CD4-positive, alpha-beta T cell (primary cell): ENCODE data around the gene RABIF. TPM values are rescaled to one million over a fixed set of nuclear protein-coding genes. Genes with fewer than 3 reads are reported as not detected.

ENCODE experiments used
- ATAC-seq: fragments of 200-7000 bp; cut with Tn5 transposase; one replicate; pipeline ENCODE4 v1.10.0; 2022; ENCODE audit warnings: mild to moderate bottlenecking; ENCODE audit not compliant: poor library complexity
- CTCF ChIA-PET: fragments of 350-600 bp; sonication (Branson Sonifier 250); formaldehyde crosslinking; loops from one replicate; lab custom pipeline; 2021; ENCODE audit warnings: antibody characterized with exemption, inconsistent platforms; lab: Charles Lee
- POLR2A ChIA-PET: fragments of 350-600 bp; sonication (Branson Sonifier 250); formaldehyde crosslinking; loops from one replicate; lab custom pipeline; 2021; ENCODE audit warnings: antibody characterized with exemption, inconsistent platforms; lab: Charles Lee
- DNase-seq, 14 experiments: peaks; one replicate each; pipeline ENCODE4 v3.0.0-alpha.2; 2013 to 2020; ENCODE audit warnings: mixed read lengths in 2 of 14
- H3K27ac ChIP-seq, 2 donors: one replicate each; pipeline versions ENCODE4 v1.5.1 to v1.7.0; 2013; ENCODE audit warnings: low read length in 2 of 2, low read depth in 1 of 2, mild to moderate bottlenecking in 1 of 2
- H3K27me3 ChIP-seq, 2 experiments: 1 replicate in 1 of 2; 2 replicates in 1 of 2; pipeline versions ENCODE4 v1.6.1 to v1.7.0; 2013; ENCODE audit warnings: low read length in 2 of 2, control low read depth in 1 of 2, mild to moderate bottlenecking in 1 of 2, moderate library complexity in 1 of 2; ENCODE audit not compliant: insufficient read depth in 2 of 2, control insufficient read depth in 1 of 2
- H3K36me3 ChIP-seq: one replicate; pipeline ENCODE4 v1.6.1; 2013; ENCODE audit warnings: low read length, control low read depth; ENCODE audit not compliant: insufficient read depth
- H3K4me1 ChIP-seq: one replicate; pipeline ENCODE4 v1.6.1; 2013; ENCODE audit warnings: low read length, control low read depth; ENCODE audit not compliant: insufficient read depth
- H3K4me3 ChIP-seq: one replicate; pipeline ENCODE4 v1.5.1; 2013; ENCODE audit warnings: mild to moderate bottlenecking, low read length, moderate library complexity
- H3K9me3 ChIP-seq, 2 experiments: 1 replicate in 1 of 2; 2 replicates in 1 of 2; pipeline versions ENCODE4 v1.6.1 to v1.7.0; 2013; ENCODE audit warnings: low read length in 2 of 2, mild to moderate bottlenecking in 2 of 2, control low read depth in 1 of 2, moderate library complexity in 1 of 2; ENCODE audit not compliant: control insufficient read depth in 1 of 2, insufficient read depth in 1 of 2
- H3K27ac Mint-ChIP-seq: one replicate; pipeline ENCODE4 v1.8.0; 2020; ENCODE audit warnings: mixed read lengths
- H3K27me3 Mint-ChIP-seq: one replicate; pipeline ENCODE4 v1.8.0; 2021; ENCODE audit warnings: mixed read lengths
- H3K36me3 Mint-ChIP-seq: one replicate; pipeline ENCODE4 v1.8.0; 2021; ENCODE audit warnings: low read depth, mixed read lengths
- H3K4me1 Mint-ChIP-seq: one replicate; pipeline ENCODE4 v1.8.0; 2021; ENCODE audit warnings: low read depth, mixed read lengths
- H3K4me3 Mint-ChIP-seq: one replicate; pipeline ENCODE4 v1.8.0; 2020; ENCODE audit warnings: mild to moderate bottlenecking, mixed read lengths
- H3K9me3 Mint-ChIP-seq: one replicate; pipeline ENCODE4 v1.8.0; 2020; ENCODE audit warnings: mixed read lengths
- intact Hi-C, 2 experiments: fragments of 100-400 bp; cut with DNase I in 1 of 2; cut with micrococcal nuclease in 1 of 2; formaldehyde crosslinking; loops; one replicate each; pipeline versions ENCODE4 v1.15.1 to v1.9.0; 2023 to 2025; cut with DNase I, micrococcal nuclease
- total RNA-seq, 174 experiments: library from RNA in 2 of 174; stranded (reverse) in 2 of 174; gene quantifications; one replicate each; pipeline ENCODE4 v1.2.3 and lab custom pipeline; 2021 to 2026
- TF ChIP-seq, protein P1 (sequence below): fragments of 200-600 bp; IDR thresholded peaks from one replicate; pipeline ENCODE4 v1.8.0; 2022; ENCODE audit warnings: antibody characterized with exemption, mild to moderate bottlenecking

Gene RABIF
- total RNA-seq, 2 experiments from 2014 or later, result 9.1 to 9.2 TPM

DNA sequence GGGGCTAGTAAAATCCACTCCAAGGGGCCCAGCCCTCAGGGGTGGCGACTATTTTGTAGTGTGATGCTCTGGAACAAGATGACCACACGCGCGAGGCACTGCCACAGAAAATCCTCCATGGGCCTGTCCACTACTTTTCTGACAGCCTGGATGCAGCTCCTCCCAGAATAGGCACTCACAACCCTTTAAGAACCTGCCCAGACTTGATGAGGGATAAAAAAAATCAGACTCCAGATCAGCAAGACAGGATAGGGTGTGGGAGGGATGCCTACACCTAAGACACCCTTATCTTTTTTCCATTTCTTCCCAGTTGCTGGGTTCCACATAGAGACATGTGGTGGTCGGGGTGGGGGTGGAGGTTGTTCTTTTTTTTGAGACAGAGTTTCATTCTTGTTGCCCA, 44.7 kb downstream of the RABIF start:
- Histone ChIP-seq H3K9me3 (no peaks in the 10 kb centered on the region), H3K27me3 (no peaks in the 10 kb centered on the region), H3K36me3 (no peaks in the 10 kb centered on the region), H3K4me3 (no peak overlapping the region), H3K27ac (no peak overlapping the region), H3K4me1 (no peaks in the 10 kb centered on the region)
- Mint-ChIP-seq H3K27me3 (no peaks in the 10 kb centered on the region), H3K4me3 (no peak overlapping the region), H3K36me3 (no peaks in the 10 kb centered on the region), H3K4me1 (no peaks in the 10 kb centered on the region), H3K27ac (no peak overlapping the region), H3K9me3 (no peaks in the 10 kb centered on the region)
- intact Hi-C loops, result no loop called here
- ATAC-seq, result no peak
- no peak for DNase-seq
- TF ChIP-seq, protein P1, sequence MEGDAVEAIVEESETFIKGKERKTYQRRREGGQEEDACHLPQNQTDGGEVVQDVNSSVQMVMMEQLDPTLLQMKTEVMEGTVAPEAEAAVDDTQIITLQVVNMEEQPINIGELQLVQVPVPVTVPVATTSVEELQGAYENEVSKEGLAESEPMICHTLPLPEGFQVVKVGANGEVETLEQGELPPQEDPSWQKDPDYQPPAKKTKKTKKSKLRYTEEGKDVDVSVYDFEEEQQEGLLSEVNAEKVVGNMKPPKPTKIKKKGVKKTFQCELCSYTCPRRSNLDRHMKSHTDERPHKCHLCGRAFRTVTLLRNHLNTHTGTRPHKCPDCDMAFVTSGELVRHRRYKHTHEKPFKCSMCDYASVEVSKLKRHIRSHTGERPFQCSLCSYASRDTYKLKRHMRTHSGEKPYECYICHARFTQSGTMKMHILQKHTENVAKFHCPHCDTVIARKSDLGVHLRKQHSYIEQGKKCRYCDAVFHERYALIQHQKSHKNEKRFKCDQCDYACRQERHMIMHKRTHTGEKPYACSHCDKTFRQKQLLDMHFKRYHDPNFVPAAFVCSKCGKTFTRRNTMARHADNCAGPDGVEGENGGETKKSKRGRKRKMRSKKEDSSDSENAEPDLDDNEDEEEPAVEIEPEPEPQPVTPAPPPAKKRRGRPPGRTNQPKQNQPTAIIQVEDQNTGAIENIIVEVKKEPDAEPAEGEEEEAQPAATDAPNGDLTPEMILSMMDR, result no peak
- ChIA-PET POLR2A (no interaction called here), CTCF (no interaction called here)

DNA sequence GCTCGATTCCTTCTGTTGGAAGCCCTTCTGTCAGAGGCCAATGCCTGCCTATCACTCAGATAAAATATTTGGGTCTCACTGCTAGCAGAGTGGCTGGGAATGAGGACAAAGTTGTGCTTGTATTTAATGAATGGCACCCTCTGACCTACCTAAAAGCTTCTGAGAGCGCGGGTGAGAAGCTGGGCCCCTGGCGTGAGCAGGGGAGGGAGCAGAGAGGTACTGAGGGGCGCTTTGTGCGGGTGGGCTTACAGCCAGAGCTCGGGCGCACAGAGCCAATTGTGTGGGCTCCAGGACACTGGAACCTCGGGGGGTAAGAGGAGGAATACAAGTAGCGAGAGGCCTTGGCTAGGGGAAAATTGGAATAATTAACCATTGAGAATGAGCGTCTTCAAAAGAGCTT, 45.9 kb downstream of the RABIF start:
- ATAC-seq (no peak), DNase-seq (no peak)
- Mint-ChIP-seq H3K9me3 (no peaks in the 10 kb centered on the region), H3K27ac (no peak overlapping the region), H3K36me3 (no peaks in the 10 kb centered on the region), H3K4me3 (no peak overlapping the region), H3K27me3 (no peaks in the 10 kb centered on the region), H3K4me1 (peaks cover 1% of the 10 kb centered on the region)
- TF ChIP-seq, protein P1, result no peak
- Histone ChIP-seq H3K36me3 (no peaks in the 10 kb centered on the region), H3K9me3 (no peaks in the 10 kb centered on the region), H3K27me3 (no peaks in the 10 kb centered on the region), H3K4me1 (no peaks in the 10 kb centered on the region), H3K27ac (no peak overlapping the region), H3K4me3 (no peak overlapping the region)
- ChIA-PET CTCF (no interaction called here), POLR2A (no interaction called here)
- intact Hi-C loops, result no loop called here

DNA sequence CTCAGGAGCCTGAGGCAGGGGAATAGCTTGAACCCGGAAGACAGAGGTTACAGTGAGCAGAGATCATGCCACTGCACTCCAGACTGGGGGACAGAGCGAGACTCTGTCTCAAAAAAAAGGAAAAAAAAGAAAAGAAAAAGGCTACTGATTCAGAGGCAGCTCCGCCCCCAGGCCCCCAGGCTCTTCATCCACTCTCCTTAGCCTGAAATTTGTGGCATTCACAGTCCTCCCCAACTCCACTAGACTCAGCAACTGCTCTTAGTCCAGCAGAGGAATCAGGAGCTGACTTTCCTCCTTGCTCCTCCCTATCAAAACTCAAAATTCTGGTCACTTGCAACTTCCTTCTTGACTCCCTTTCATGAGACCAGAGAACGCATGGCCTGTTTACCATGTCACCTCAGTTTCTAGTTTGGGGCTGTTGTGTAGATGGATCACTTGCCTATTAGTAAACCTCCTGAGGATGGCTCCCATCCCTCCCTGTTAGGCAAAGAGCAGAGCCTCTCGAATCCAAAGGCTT, 51.1 kb downstream of the RABIF start:
- no peaks in the 10 kb centered on the region for H3K9me3 Mint-ChIP-seq
- Histone ChIP-seq H3K27ac (no peak overlapping the region), H3K4me1 (peaks cover 35% of the 10 kb centered on the region), H3K4me3 (no peak overlapping the region), H3K9me3 (no peaks in the 10 kb centered on the region), H3K36me3 (no peaks in the 10 kb centered on the region), H3K27me3 (no peaks in the 10 kb centered on the region)
- H3K4me3 Mint-ChIP-seq, result no peak overlapping the region
- DNase-seq (no peak), ATAC-seq (no peak)
- CTCF ChIA-PET, result no interaction called here
- intact Hi-C loops, result no loop called here
- H3K36me3 Mint-ChIP-seq, result no peaks in the 10 kb centered on the region
- POLR2A ChIA-PET, result no interaction called here
- H3K27me3 Mint-ChIP-seq, result no peaks in the 10 kb centered on the region
- TF ChIP-seq, protein P1, result no peak
- H3K27ac Mint-ChIP-seq, result no peak overlapping the region
- H3K4me1 Mint-ChIP-seq, result peaks cover 32% of the 10 kb centered on the region
